Lower leg skin (tissue), 3 donors: ENCODE measurements around the gene HOXC10.

Experiments used
- CTCF ChIP-seq, 3 donors: fragments of 450-650 bp; IDR thresholded peaks; one replicate each; pipeline ENCODE4 v1.5.1; 2016; ENCODE audit warnings: antibody characterized with exemption in 3 of 3, mild to moderate bottlenecking in 3 of 3, moderate library complexity in 2 of 3
- POLR2A ChIP-seq, 2 donors: fragments of 450-650 bp; IDR thresholded peaks; one replicate each; pipeline ENCODE4 v1.6.1; 2016 to 2017; ENCODE audit warnings: antibody characterized with exemption in 2 of 2, mild to moderate bottlenecking in 1 of 2, moderate library complexity in 1 of 2

DNA sequence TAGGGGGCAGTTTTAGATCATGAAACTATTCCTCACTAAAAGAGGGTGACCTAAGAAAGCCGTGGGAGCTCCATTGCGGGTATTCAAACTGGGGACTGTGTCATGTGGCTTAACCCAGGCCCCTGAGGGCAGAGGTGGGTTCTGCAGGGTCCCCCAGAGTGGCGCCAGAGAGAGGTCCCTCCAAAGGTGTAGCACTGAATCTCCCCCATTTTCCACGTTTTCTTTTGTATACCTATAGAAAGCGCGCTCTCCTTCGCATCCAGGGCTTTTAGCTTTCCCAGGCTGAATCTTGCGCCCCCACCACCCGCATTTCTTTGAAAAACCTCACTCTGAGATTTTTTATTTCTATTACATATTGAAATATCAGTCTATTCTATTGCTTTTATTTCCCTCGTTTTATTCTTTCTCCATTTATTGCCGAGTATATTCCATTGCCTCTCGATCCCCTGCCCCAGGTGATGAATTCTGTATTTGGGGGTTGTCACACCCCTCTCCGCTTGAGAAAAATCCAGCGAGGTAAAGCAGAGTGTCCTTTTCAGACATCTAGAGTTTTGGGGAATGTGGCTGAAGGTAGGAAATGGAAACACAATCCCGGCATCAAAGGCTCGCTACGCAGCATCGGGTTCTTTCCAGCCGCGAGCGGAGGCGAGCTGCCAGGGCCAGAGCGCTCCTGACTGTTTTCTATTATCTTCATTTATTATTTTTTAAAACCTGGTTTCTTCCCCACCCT is 47.2 kb upstream of the HOXC10 start:
- TF ChIP-seq POLR2A (IDR thresholded peaks at IDR 0.05) (no peak), CTCF (IDR thresholded peaks at IDR 0.05) (no peak)
